ENCODE data around the gene CASP12.

DNA sequence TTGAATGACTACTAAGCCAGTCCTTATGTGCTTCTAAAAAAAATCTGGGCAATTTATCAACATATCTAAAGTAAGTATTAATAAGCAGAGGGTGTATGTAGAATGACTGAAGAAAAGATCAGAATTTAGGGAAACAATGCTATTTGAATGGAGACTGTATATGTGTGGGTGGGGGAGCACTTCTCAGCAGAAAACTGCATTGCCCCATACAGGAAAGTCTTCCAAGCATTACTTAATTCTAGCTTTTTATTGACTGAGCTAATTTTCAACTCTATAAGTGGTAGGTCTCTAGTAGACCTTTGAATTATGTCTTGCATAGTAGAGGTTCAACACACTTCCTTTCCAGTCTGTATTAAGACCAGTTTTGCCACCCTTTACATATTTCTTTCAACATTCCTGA lies 41.7 kb downstream of the CASP12 start:
- TF ChIP-seq EZH2 (IDR thresholded peaks at IDR 0.05) (no peak), POLR2AphosphoS5 (IDR thresholded peaks at IDR 0.05; ENCODE audit: borderline replicate concordance, low read depth, low read length) (no peak), FOXP2 (optimal IDR thresholded peaks at IDR 0.05; ENCODE audit: control extremely low read depth, extremely low read length, insufficient read depth) (no peak)

Data from SK-N-MC (cell line).